Transverse colon (tissue), 4 donors: Measurements from ENCODE around the gene HGFAC. TPM values are rescaled to one million over a fixed set of nuclear protein-coding genes. Genes with fewer than 3 reads are reported as not detected.

Source experiments
- DNase-seq: peaks from one replicate; pipeline ENCODE4 v3.0.0-alpha.2; 2019
- H3K27ac ChIP-seq, 4 donors: fragments of 200-600 bp; sonication (generic); 2 replicates each; pipeline ENCODE4 v1.5.1; 2016 to 2018; ENCODE audit warnings: inconsistent platforms in 4 of 4
- H3K27me3 ChIP-seq: fragments of 200-600 bp; sonication (generic); 2 replicates; pipeline ENCODE4 v1.5.1; 2017; ENCODE audit warnings: inconsistent platforms
- H3K36me3 ChIP-seq, 4 donors: fragments of 200-600 bp; sonication (generic); 2 replicates each; pipeline ENCODE4 v1.5.1; 2017 to 2019; ENCODE audit warnings: inconsistent platforms in 4 of 4
- H3K4me1 ChIP-seq, 4 donors: fragments of 200-600 bp; sonication (generic); 2 replicates each; pipeline ENCODE4 v1.5.1; 2017 to 2020; ENCODE audit warnings: inconsistent platforms in 4 of 4
- H3K4me3 ChIP-seq, 4 donors: fragments of 200-600 bp; sonication (generic); 1 replicate in 1 of 4; 2 replicates in 3 of 4; pipeline versions ENCODE4 v1.5.1 to v1.6.1; 2017 to 2019; ENCODE audit warnings: inconsistent platforms in 4 of 4
- H3K9me3 ChIP-seq, 2 donors: fragments of 200-600 bp; sonication (generic); 2 replicates each; pipeline ENCODE4 v1.5.1; 2017 to 2019; ENCODE audit warnings: inconsistent platforms in 2 of 2
- CTCF ChIP-seq, 5 experiments: fragments of 200-600 bp in 3 of 5; fragments of 450-650 bp in 2 of 5; sonication (generic) in 3 of 5; IDR thresholded peaks; 1 replicate in 2 of 5; 2 replicates in 3 of 5; pipeline ENCODE4 v1.5.1; 2016 to 2017; ENCODE audit warnings: antibody characterized with exemption in 5 of 5, inconsistent platforms in 3 of 5, mild to moderate bottlenecking in 2 of 5, moderate library complexity in 1 of 5
- EP300 ChIP-seq: sonication (generic); formaldehyde crosslinking; IDR thresholded peaks from one replicate; pipeline ENCODE4 v1.6.1; 2017; ENCODE audit warnings: antibody characterized with exemption, low read depth
- POLR2A ChIP-seq: fragments of 450-650 bp; IDR thresholded peaks from one replicate; pipeline ENCODE4 v1.6.1; 2016; ENCODE audit warnings: antibody characterized with exemption, mild to moderate bottlenecking, moderate library complexity
- POLR2AphosphoS5 ChIP-seq, 3 donors: sonication (generic); formaldehyde crosslinking; IDR thresholded peaks; one replicate each; pipeline ENCODE4 v1.6.1; 2016; ENCODE audit warnings: antibody characterized with exemption in 3 of 3
- WGBS, 2 donors: methylation state at CpG; one replicate each; pipeline ENCODE4 v1.1.5; 2018; ENCODE audit warnings: low coverage in 1 of 2; 5-methylcytosine and 5-hydroxymethylcytosine counted together
- in situ Hi-C, 4 donors: fragments of 200-750 bp; cut with MboI; loops; one replicate each; pipeline versions ENCODE4 v1.15.0 to v1.15.1; 2017; ENCODE audit warnings: low sequenced_read_pairs in 3 of 4, low pct_ligation_motif_present in 1 of 4, low pct_unique_long_range_greater_than_20kb in 1 of 4
- intact Hi-C: fragments of 100-400 bp; cut with DNase I; formaldehyde crosslinking; loops from one replicate; pipeline ENCODE4 v1.15.1; 2023; ENCODE audit warnings: low total_unique reads
- total RNA-seq, 4 donors: library from RNA; depleted of rRNA; stranded (reverse); fragments of >200 nt; gene quantifications; one replicate each; pipeline ENCODE4 v1.1.0, GENCODE V29; 2016

The HGFAC gene
- total RNA-seq, 4 donors from 2014 or later: not detected

DNA sequence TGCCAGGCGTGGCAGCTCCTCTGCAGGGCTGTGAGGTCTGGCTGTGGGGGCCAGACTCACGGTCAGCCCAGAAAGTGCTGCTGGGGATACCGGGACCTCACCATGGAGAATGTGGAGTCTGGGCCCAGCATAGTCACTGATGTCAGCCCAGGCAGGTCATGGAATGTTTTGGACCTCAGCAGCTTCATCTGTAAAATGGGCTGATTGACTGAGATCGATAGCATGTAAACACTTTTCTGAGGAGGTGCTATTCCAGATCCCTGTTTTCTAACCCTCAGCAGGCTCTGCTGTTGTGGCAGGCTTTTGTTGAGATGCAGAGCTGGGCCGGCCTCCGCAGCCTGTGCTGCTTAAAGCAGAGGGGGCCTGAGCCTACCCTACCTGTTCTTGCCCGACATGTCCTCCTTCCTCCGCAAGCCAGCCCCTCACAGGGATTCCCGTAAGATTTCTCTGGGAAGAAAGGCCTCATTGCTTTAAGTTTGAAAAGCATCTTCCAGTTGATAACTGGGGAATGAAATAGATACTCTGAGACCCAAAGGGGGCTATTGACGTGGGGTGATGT is 38.3 kb upstream of the HGFAC start:
- WGBS, 2 donors: 81 to 97% methylated on average over 6 to 10 of the region's 10 CpGs
- intact Hi-C loops: no loop called here
- no peaks in the 10 kb centered on the region for H3K9me3 ChIP-seq

DNA sequence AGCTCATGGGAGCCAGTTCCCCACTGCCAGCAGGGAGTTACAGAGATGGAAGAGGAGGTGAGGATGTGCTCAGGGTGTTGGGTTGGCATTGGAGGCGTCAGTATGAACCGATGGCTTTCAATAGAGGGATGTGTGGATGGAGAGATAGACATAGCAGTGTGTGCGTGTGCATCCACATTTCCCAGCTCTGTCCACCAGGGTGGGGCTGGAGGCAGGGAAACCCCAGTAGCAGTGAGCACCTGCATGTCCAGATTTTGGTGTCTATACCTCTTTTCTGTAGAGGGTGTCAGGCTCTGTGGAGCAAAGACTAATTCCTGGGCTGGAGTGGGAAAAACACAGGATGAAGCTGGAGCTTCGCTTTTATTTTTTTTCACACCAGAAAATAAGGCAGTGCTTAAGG is 37.2 kb upstream of the HGFAC start:
- no peak for TF ChIP-seq CTCF (IDR thresholded peaks at IDR 0.05)
- no peak for TF ChIP-seq POLR2AphosphoS5 (IDR thresholded peaks at IDR 0.05)
- no peak for TF ChIP-seq POLR2A
- TF ChIP-seq EP300: no peak
- WGBS, 2 donors: 99% methylated on average over 4 of the region's 4 CpGs; no CpG with 5 or more reads in 1 of the 2 donors
- Histone ChIP-seq H3K36me3 (no peaks in the 10 kb centered on the region), H3K27me3 (no peaks in the 10 kb centered on the region), H3K4me3 (no peak overlapping the region), H3K9me3 (no peaks in the 10 kb centered on the region), H3K27ac (no peak overlapping the region), H3K4me1 (no peaks in the 10 kb centered on the region)
- in situ Hi-C loops (no loop called here), intact Hi-C loops (no loop called here)
- no peak for DNase-seq

More for the DNA sequence above, 38.3 kb upstream of the HGFAC start:
- in situ Hi-C loops: no loop called here
- no peaks in the 10 kb centered on the region for H3K36me3 ChIP-seq
- H3K27ac ChIP-seq: no peak overlapping the region
- H3K4me1 ChIP-seq: no peaks in the 10 kb centered on the region
- no peak for DNase-seq
- no peak for TF ChIP-seq EP300
- TF ChIP-seq POLR2A: no peak
- no peak for TF ChIP-seq POLR2AphosphoS5 (IDR thresholded peaks at IDR 0.05)
- no peak for TF ChIP-seq CTCF (IDR thresholded peaks at IDR 0.05)
- H3K27me3 ChIP-seq: no peaks in the 10 kb centered on the region
- no peak overlapping the region for H3K4me3 ChIP-seq

- Histone ChIP-seq H3K4me3 (no peak overlapping the region), H3K9me3 (no peaks in the 10 kb centered on the region), H3K27ac (no peak overlapping the region), H3K27me3 (no peaks in the 10 kb centered on the region), H3K4me1 (no peaks in the 10 kb centered on the region), H3K36me3 (no peaks in the 10 kb centered on the region)
- in situ Hi-C loops: no loop called here
- 92% methylated on average over 8 of the region's 8 CpGs; no CpG with 5 or more reads in 1 of the 2 donors for WGBS, 2 donors
- DNase-seq: no peak
- intact Hi-C loops: no loop called here
- TF ChIP-seq CTCF (IDR thresholded peaks at IDR 0.05) (no peak), POLR2AphosphoS5 (IDR thresholded peaks at IDR 0.05) (no peak), POLR2A (no peak), EP300 (no peak)
These were observed 36.6 kb upstream of the HGFAC start for GRCh38 chr4:3405176-3405575.

GRCh38 chr4:3406021-3406420 is 35.7 kb upstream of the HGFAC start:
- DNase-seq: no peak
- no peaks in the 10 kb centered on the region for H3K27me3 ChIP-seq
- no peak overlapping the region for H3K27ac ChIP-seq
- TF ChIP-seq POLR2A: no peak
- no peak for TF ChIP-seq EP300
- TF ChIP-seq CTCF (IDR thresholded peaks at IDR 0.05): no peak
- no peak for TF ChIP-seq POLR2AphosphoS5 (IDR thresholded peaks at IDR 0.05)
- in situ Hi-C loops: no loop called here
- H3K4me3 ChIP-seq: no peak overlapping the region
- WGBS, 2 donors: 91% methylated on average over 13 of the region's 13 CpGs; no CpG with 5 or more reads in 1 of the 2 donors
- no peaks in the 10 kb centered on the region for H3K9me3 ChIP-seq
- intact Hi-C loops: no loop called here
- no peaks in the 10 kb centered on the region for H3K36me3 ChIP-seq
- H3K4me1 ChIP-seq: no peaks in the 10 kb centered on the region
